ENCODE data around the gene MYADML2.

MYADML2 gene

GRCh38 chr17:81961087-81961511 is 14.1 kb upstream of the MYADML2 start, which contains the start of gene NOTUM:
Gene NOTUM, minus strand, starts transcription at chr17:81961187. Its CDS starts 278 bp downstream, at chr17:81960909.
- Histone ChIP-seq H3K4me1 (ENCODE audit: insufficient read depth, low read length) (no peaks in the 10 kb centered on the region), H3K9me3 (ENCODE audit: low read length) (no peaks in the 10 kb centered on the region), H3K4me3 (ENCODE audit: low read depth in 1 of 2, low read length in 2 of 2) (peak within 1 kb of the TSS in 1 of 2 donors; percentile 50), H3K27ac (ENCODE audit: low read depth, low read length) (no peak within 1 kb of the TSS), H3K27me3 (ENCODE audit: control insufficient read depth in 1 of 2, insufficient read depth in 2 of 2, low read length in 2 of 2) (peaks cover 17 to 64% of the 10 kb centered on the region in 2 donors), H3K9ac (ENCODE audit: low read length) (no peak within 1 kb of the TSS), H3K36me3 (ENCODE audit: insufficient read depth, low read length) (no peaks in the 10 kb centered on the region)

- peak overlapping the region in 1 of 2 donors; percentile 50 for H3K4me3 ChIP-seq (ENCODE audit: low read depth in 1 of 2, low read length in 2 of 2)
- no peaks in the 10 kb centered on the region for H3K36me3 ChIP-seq (ENCODE audit: insufficient read depth, low read length)
- H3K9me3 ChIP-seq (ENCODE audit: low read length): no peaks in the 10 kb centered on the region
- H3K9ac ChIP-seq (ENCODE audit: low read length): no peak overlapping the region
- no peak overlapping the region for H3K27ac ChIP-seq (ENCODE audit: low read depth, low read length)
- H3K4me1 ChIP-seq (ENCODE audit: insufficient read depth, low read length): no peaks in the 10 kb centered on the region
- H3K27me3 ChIP-seq (ENCODE audit: control insufficient read depth in 1 of 2, insufficient read depth in 2 of 2, low read length in 2 of 2): peaks cover 17 to 64% of the 10 kb centered on the region in 2 donors
These were observed 13.3 kb upstream of the MYADML2 start for GRCh38 chr17:81960130-81960958.

DNA sequence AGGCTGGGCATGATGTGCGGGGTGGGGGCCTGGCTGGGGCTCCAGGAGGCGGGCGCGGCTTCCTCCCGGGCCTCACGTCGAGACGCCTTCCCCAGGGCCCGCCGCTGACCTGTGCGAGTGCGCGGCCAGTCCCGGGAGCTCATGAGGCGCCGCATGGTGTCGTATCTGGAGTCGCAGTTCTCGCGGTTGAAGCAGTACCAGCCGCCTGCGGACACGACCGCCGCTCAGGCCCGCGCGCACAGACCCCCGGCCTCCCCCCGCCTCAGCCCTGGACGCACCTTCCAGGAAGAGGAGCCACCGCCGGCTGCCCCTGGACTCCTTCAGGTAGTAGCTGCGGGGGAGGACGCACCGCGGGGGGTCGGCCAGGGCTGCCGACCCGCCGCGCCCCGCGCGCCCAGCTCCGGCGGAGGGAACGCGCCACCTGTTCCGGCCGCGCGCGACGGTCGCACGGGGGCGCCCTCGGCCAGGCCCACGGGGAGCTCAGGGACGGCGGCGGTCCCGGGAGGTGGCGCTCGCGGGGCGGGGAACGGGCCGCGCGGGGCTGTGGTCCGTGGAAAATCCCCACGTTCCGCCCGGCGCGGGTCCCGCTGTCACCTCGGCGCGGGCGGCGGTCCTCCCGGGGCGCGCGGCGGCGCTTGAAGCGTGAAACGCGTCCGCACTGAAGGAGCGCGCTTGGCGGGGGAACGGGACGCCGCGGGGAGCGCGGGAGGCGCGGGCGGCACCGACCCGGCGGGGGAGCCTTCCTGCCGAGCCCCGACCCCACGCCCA is 12.5 kb upstream of the MYADML2 start:
- peaks cover 17 to 64% of the 10 kb centered on the region in 2 donors for H3K27me3 ChIP-seq (ENCODE audit: control insufficient read depth in 1 of 2, insufficient read depth in 2 of 2, low read length in 2 of 2)
- H3K27ac ChIP-seq (ENCODE audit: low read depth, low read length): no peak overlapping the region
- no peaks in the 10 kb centered on the region for H3K36me3 ChIP-seq (ENCODE audit: insufficient read depth, low read length)
- H3K4me3 ChIP-seq (ENCODE audit: low read depth in 1 of 2, low read length in 2 of 2): peak overlapping the region in 1 of 2 donors; percentile 50
- H3K9me3 ChIP-seq (ENCODE audit: low read length): no peaks in the 10 kb centered on the region
- H3K9ac ChIP-seq (ENCODE audit: low read length): no peak overlapping the region
- no peaks in the 10 kb centered on the region for H3K4me1 ChIP-seq (ENCODE audit: insufficient read depth, low read length)

- H3K36me3 ChIP-seq (ENCODE audit: insufficient read depth, low read length): no peaks in the 10 kb centered on the region
- H3K4me1 ChIP-seq (ENCODE audit: insufficient read depth, low read length): no peaks in the 10 kb centered on the region
- H3K9ac ChIP-seq (ENCODE audit: low read length): no peak overlapping the region
- no peaks in the 10 kb centered on the region for H3K9me3 ChIP-seq (ENCODE audit: low read length)
- H3K27ac ChIP-seq (ENCODE audit: low read depth, low read length): no peak overlapping the region
- H3K4me3 ChIP-seq (ENCODE audit: low read depth in 1 of 2, low read length in 2 of 2): no peak overlapping the region
- H3K27me3 ChIP-seq (ENCODE audit: control insufficient read depth in 1 of 2, insufficient read depth in 2 of 2, low read length in 2 of 2): peaks cover 17 to 69% of the 10 kb centered on the region in 2 donors
These were observed 11.8 kb upstream of the MYADML2 start for GRCh38 chr17:81958633-81959342.

- H3K36me3 ChIP-seq (ENCODE audit: insufficient read depth, low read length): no peaks in the 10 kb centered on the region
- no peak overlapping the region for H3K4me3 ChIP-seq (ENCODE audit: low read depth in 1 of 2, low read length in 2 of 2)
- peaks cover 17 to 66% of the 10 kb centered on the region in 2 donors for H3K27me3 ChIP-seq (ENCODE audit: control insufficient read depth in 1 of 2, insufficient read depth in 2 of 2, low read length in 2 of 2)
- H3K9ac ChIP-seq (ENCODE audit: low read length): no peak overlapping the region
- no peaks in the 10 kb centered on the region for H3K9me3 ChIP-seq (ENCODE audit: low read length)
- no peaks in the 10 kb centered on the region for H3K4me1 ChIP-seq (ENCODE audit: insufficient read depth, low read length)
- H3K27ac ChIP-seq (ENCODE audit: low read depth, low read length): no peak overlapping the region
These were observed 10.8 kb upstream of the MYADML2 start for GRCh38 chr17:81957691-81958432.

DNA sequence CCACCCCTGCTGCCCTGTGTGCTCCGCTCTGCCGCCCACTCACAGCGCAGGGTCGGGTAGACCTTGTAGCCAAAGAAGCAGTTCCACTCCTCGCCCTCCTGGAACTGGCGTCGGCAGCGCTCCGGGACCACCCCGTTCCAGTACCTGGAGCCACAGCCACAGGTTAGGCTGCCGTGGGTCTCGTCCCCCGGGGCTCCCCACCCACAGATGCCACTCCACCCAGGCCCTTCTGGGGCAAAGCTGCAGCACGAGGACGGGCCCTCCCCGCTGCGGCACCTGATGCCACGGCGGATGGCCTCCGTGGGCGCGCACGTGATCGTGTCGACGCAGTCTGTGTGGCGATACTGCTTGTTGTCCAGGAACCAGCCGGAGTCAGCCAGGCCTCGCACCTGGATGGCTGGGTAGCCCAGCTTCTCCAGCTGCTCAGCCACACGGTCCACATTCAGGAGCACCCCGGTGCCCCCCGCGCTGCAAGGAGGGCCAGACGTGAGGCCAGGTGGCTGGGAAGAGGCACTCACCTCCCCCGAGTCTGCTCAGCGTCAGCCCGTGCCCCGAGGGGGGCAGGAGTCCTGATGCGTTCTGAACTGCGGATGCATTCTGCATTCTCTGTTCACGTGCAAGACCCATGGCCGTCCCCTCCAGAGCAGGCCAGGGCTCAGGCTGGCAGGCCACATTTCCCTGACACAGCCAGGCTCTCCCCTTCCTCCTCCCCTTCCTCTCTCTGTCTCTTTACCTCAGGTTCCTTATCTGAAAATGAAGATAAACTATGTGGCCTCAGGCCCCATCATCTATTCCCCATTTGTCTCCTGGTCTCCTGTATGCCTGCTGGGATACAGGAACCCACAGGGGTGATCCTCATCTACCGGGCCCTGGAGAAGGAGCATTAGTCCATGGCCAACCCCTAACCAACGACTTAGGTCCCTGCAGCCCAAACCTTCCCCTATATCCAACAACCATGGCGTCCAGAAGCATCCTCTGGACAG is 9.9 kb upstream of the MYADML2 start:
- no peaks in the 10 kb centered on the region for H3K36me3 ChIP-seq (ENCODE audit: insufficient read depth, low read length)
- H3K4me3 ChIP-seq (ENCODE audit: low read depth in 1 of 2, low read length in 2 of 2): no peak overlapping the region
- no peak overlapping the region for H3K9ac ChIP-seq (ENCODE audit: low read length)
- H3K27ac ChIP-seq (ENCODE audit: low read depth, low read length): no peak overlapping the region
- peaks cover 13 to 59% of the 10 kb centered on the region in 2 donors for H3K27me3 ChIP-seq (ENCODE audit: control insufficient read depth in 1 of 2, insufficient read depth in 2 of 2, low read length in 2 of 2)
- no peaks in the 10 kb centered on the region for H3K4me1 ChIP-seq (ENCODE audit: insufficient read depth, low read length)
- no peaks in the 10 kb centered on the region for H3K9me3 ChIP-seq (ENCODE audit: low read length)

GRCh38 chr17:81955756-81956544 is 8.9 kb upstream of the MYADML2 start:
- Histone ChIP-seq H3K27ac (ENCODE audit: low read depth, low read length) (no peak overlapping the region), H3K27me3 (ENCODE audit: control insufficient read depth in 1 of 2, insufficient read depth in 2 of 2, low read length in 2 of 2) (peaks cover 12 to 56% of the 10 kb centered on the region in 2 donors), H3K9me3 (ENCODE audit: low read length) (no peaks in the 10 kb centered on the region), H3K9ac (ENCODE audit: low read length) (no peak overlapping the region), H3K4me1 (ENCODE audit: insufficient read depth, low read length) (no peaks in the 10 kb centered on the region), H3K36me3 (ENCODE audit: insufficient read depth, low read length) (no peaks in the 10 kb centered on the region), H3K4me3 (ENCODE audit: low read depth in 1 of 2, low read length in 2 of 2) (no peak overlapping the region)

DNA sequence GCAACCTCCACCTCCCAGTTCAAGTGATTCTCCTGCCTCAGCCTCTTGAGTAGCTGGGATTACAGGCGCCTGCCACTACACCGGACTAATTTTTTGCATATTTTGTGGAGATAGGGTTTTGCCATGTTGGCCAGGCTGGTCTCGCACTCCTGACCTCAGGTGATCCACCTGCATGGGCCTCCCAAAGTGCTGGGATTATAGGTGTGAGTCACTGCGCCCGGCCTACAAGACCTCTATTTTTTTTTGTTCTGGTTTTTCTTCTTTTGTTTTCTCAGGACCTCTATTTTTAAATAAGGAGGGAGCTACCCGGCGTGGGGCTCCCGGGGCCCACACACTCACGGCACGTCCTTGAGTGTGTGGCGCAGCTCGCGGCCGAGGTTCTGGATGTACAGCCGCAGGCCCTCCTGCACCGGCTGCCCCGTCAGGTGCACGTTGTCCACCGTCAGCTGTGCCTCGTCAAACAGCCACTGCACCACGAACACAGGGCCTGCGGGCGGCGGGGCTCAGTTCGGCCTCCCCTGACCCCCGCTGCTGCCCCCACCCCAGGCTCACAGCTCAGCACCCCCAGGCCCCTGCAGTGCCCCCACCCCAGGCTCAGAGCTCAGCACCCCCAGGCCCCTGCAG is 8.1 kb upstream of the MYADML2 start:
- Histone ChIP-seq H3K27ac (ENCODE audit: low read depth, low read length) (no peak overlapping the region), H3K27me3 (ENCODE audit: control insufficient read depth in 1 of 2, insufficient read depth in 2 of 2, low read length in 2 of 2) (peaks cover 12 to 51% of the 10 kb centered on the region in 2 donors), H3K4me1 (ENCODE audit: insufficient read depth, low read length) (no peaks in the 10 kb centered on the region), H3K36me3 (ENCODE audit: insufficient read depth, low read length) (no peaks in the 10 kb centered on the region), H3K9me3 (ENCODE audit: low read length) (no peaks in the 10 kb centered on the region), H3K9ac (ENCODE audit: low read length) (no peak overlapping the region), H3K4me3 (ENCODE audit: low read depth in 1 of 2, low read length in 2 of 2) (no peak overlapping the region)
